GM18907 (cell line): ENCODE results near the gene PPP1R12A.

Experiments
- ATAC-seq: cut with Tn5 transposase; IDR thresholded peaks from one replicate; pipeline ENCODE4 v1.9.1; 2021; ENCODE audit warnings: mild to moderate bottlenecking, moderate library complexity; ENCODE audit not compliant: unreplicated experiment

The PPP1R12A gene

GRCh38 chr12:79773896-79774295 is 161.0 kb downstream of the PPP1R12A start:
- no peak for ATAC-seq

DNA sequence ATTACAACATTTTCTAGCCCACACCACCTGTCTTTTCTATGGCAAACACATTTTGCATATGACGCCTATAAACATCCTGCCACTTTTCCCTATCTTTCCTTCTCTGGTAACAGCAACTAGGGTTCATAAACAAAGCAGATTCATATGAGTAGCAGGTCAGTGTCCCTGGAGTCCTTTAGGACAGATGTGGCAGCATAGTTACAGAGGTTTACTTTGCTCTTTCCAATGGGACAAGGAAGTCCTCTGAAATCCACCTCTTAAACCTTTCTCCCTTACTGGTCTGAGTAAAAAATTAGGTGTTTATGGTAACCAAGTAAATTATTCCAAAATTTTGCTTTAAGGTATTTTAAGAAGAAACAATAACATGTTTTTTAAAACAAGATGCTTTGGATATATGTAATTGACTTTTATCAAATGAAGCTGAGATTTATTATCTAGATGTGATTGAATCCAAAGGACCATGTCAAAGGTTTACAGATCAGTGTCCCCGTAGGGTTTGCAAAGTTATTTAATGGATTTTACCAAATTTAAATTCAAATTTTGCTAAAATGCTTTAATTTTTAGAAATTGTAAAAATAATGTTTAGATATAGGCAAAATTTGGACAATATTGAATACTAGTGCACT is 164.9 kb downstream of the PPP1R12A start:
- no peak for ATAC-seq

DNA sequence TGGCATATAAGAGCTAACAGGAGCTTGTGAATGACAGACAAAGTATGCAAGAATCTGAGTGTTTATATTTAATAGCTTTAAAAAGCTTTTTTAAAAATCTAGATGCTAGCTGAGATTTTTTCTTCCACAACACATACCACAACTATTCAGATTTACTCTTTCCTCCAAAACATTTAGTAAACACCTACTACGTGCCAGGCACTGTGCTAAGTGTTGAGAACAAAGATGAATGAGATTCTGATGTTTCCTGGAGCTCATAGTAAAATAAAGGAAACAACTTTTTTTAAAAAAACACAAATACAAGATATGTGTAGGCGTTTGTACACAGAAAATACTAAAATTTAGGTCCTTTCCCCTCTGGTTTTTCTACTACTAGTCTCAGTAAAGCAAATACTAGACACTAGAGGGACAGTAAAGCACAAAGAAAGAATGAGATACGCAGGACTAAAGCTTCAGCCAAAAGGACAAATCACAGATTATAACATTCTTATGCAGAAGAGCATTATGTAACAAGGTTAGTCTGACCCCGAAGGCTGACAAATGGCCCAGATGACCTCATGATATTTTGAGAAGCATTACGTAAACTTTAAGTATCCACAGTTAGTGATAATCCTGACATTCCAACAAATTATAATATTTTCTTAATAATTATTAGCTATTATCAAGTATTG is 165.6 kb downstream of the PPP1R12A start:
- no peak for ATAC-seq

DNA sequence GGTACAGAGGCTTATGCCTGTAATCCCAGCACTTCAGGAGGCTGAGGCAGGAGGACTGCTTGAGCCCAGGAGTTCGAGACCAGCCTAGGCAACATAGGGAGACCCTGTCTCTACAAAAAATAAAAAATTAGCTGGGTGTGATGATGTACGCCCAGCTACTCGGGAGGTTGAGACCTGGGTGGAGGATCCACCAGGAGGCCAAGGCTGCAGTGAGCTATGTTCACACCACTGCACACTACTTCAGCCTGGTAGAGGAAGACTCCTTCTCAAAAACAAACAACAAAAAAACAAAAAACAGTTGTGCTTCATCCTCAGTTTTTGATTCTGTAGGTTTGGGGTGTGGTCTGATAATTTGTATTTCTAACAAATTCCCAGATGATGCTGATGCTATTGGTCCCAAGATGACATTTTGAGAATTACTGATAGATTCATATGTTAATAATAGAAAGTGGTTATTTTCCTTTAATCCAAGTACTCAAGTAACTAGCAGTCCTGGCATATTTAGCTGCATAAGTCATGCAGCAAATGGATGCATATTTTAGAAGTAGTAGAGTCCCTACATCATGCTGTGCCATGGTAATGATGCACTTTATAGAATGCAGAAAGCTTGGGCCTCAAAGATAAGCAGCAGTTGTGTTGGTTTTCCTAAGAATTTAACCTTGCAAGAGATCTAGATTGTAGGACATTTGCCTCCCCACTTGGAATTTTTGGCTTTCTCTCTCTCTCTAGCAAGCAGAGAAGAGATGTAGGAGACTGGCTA is 168.0 kb downstream of the PPP1R12A start:
- no peak for ATAC-seq

DNA sequence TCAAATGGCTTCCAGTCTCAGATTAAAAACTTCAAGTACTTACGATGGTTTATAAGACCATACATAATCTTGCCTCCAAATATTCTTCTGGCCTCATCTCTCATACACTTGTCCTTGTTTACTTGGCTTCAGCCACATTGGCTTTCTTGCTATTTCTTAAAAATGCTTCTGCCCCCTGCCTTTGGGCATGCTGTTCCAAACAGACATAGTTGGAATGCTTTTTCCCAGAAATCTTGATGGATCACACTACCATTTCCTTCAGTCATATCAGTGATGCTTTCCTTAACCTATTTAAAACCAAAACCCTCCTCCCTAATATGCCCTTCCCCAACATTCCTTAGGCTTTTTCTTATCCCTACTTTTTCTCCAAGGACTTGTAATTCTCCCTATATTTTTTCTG is 169.7 kb downstream of the PPP1R12A start:
- ATAC-seq = no peak

GRCh38 chr12:79764641-79765040 is 170.3 kb downstream of the PPP1R12A start:
- ATAC-seq = no peak

DNA sequence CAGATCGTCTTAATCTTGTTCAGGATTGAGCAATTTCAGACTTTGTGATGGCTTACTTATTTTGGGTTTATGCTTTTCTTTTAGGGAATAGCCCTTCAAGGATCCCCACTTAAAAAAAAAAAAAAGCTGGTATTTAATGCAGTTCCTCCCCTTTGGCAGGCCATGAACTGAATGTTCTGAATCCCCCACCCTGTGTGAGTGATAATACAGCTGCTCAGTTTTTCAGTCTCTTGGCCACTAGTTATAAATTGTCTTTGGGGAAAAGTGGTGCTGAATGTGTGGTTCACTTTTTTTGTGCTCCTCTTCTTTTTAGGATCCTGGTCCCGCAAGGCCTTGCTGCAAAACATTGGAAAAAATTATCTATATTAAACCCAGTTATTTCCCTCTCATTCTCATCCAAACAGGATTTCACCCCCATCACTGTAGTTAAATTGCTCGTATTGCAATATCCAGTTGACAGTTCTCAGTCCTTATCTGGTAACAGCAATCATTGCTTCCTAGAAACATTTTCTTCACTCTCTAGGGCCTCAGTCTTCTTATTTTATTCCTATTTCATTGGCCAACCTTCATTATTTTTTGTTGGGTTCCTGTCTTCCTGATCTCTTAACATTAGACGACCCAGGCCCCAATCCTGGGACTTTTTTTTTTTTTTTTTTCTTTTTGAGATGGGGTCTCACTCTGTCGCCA is 171.0 kb downstream of the PPP1R12A start:
- no peak for ATAC-seq

- no peak for ATAC-seq
Observed at GRCh38 chr12:79761341-79761740, 173.6 kb downstream of the PPP1R12A start.

GRCh38 chr12:79747274-79747673 is 187.6 kb downstream of the PPP1R12A start:
- ATAC-seq = no peak

DNA sequence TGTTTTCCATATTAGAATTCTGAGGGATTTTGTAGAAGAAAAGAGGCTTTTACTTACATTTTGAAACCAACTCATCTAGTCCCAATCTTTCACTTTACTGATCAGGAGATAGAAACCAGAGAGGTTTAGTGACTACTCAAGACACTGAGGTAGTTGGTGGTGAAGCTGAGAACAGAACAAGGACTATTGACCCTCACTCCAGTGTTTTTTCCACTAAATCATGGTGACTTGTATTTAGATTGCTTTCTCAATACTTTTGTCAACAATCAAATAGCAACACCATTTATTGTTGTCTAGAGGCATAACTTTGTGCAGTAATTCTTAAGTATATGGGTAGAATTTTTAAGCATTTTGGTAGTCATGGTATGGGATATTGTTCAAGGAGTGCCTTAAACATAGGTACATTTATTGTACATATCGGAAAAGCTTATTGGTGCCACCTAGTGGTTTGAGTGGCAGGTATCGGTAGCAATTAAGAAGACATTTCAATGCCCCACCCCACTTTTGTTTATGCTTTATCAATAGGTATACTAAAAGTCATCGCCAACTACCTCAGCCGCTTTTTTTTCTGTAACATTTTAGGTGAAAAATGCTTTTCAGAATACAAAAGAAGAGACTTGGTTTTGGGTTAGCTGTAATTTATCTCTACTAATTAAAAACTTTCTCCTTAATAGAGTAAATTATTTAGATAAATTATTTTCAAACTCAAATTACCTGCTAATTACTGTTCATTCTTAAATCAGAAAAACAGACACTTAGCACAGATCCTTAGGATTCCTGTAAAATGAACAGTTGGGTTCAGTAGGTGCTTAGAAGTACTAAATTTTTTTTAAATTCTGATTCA is 196.8 kb downstream of the PPP1R12A start:
- peak; percentile 91 for ATAC-seq

- no peak for ATAC-seq
Observed at GRCh38 chr12:79732638-79733037, 202.3 kb downstream of the PPP1R12A start.

- ATAC-seq = no peak
Observed at GRCh38 chr12:79725987-79726386, 208.9 kb downstream of the PPP1R12A start.
